ES-I3 (cell line): ENCODE results near the gene CYP8B1.

Source experiments
- H3K36me3 ChIP-seq: 2 replicates; pipeline ENCODE4 v1.6.1; 2013; ENCODE audit warnings: mild to moderate bottlenecking, low read length, control low read depth, moderate library complexity; ENCODE audit not compliant: insufficient read depth
- H3K4me1 ChIP-seq: 2 replicates; pipeline ENCODE4 v1.6.1; 2013; ENCODE audit warnings: mild to moderate bottlenecking, control low read depth, low read length; ENCODE audit not compliant: insufficient read depth
- H3K9ac ChIP-seq: 2 replicates; pipeline ENCODE4 v1.6.1; 2013; ENCODE audit warnings: low read depth, mild to moderate bottlenecking, low read length, moderate library complexity
- H3K9me3 ChIP-seq: 2 replicates; pipeline ENCODE4 v1.6.1; 2013; ENCODE audit warnings: mild to moderate bottlenecking, low read length, moderate library complexity; ENCODE audit not compliant: control insufficient read depth, insufficient read depth

CYP8B1 gene

GRCh38 chr3:42830437-42831320 lies 45.0 kb downstream of the CYP8B1 start:
- Histone ChIP-seq H3K36me3 (no peaks in the 10 kb centered on the region), H3K9ac (peak overlapping the region; percentile 17), H3K4me1 (peaks cover 16% of the 10 kb centered on the region; the same call in 1 of the 2 replicates), H3K9me3 (no peaks in the 10 kb centered on the region)

GRCh38 chr3:42829628-42830436 lies 45.8 kb downstream of the CYP8B1 start:
- Histone ChIP-seq H3K9ac (no peak overlapping the region), H3K36me3 (no peaks in the 10 kb centered on the region), H3K4me1 (peaks cover 16% of the 10 kb centered on the region; the same call in 1 of the 2 replicates), H3K9me3 (0 out of 2 replicates have a peak, but pooled peaks cover under 1% of the 10 kb centered on the region)

GRCh38 chr3:42829083-42829627 lies 46.5 kb downstream of the CYP8B1 start:
- peaks cover 3% of the 10 kb centered on the region; the same call in 1 of the 2 replicates for H3K9me3 ChIP-seq
- no peak overlapping the region for H3K9ac ChIP-seq
- peaks cover 16% of the 10 kb centered on the region; the same call in 1 of the 2 replicates for H3K4me1 ChIP-seq
- H3K36me3 ChIP-seq: no peaks in the 10 kb centered on the region

GRCh38 chr3:42827654-42828053 lies 48.0 kb downstream of the CYP8B1 start:
- H3K4me1 ChIP-seq: peaks cover 20% of the 10 kb centered on the region; the same call in 1 of the 2 replicates
- H3K9ac ChIP-seq: no peak overlapping the region
- peaks cover 3% of the 10 kb centered on the region; the same call in 1 of the 2 replicates for H3K9me3 ChIP-seq
- H3K36me3 ChIP-seq: no peaks in the 10 kb centered on the region

GRCh38 chr3:42827023-42827422 lies 48.7 kb downstream of the CYP8B1 start:
- Histone ChIP-seq H3K9me3 (peaks cover 3% of the 10 kb centered on the region; the same call in 1 of the 2 replicates), H3K4me1 (peaks cover 20% of the 10 kb centered on the region; the same call in 1 of the 2 replicates), H3K9ac (no peak overlapping the region), H3K36me3 (no peaks in the 10 kb centered on the region)

- Histone ChIP-seq H3K9me3 (peaks cover 3% of the 10 kb centered on the region; the same call in 1 of the 2 replicates), H3K4me1 (peaks cover 20% of the 10 kb centered on the region; the same call in 1 of the 2 replicates), H3K36me3 (no peaks in the 10 kb centered on the region), H3K9ac (no peak overlapping the region)
These were observed 49.5 kb downstream of the CYP8B1 start for GRCh38 chr3:42826141-42826540.

- Histone ChIP-seq H3K36me3 (no peaks in the 10 kb centered on the region), H3K9ac (no peak overlapping the region), H3K9me3 (peaks cover 3% of the 10 kb centered on the region; the same call in 1 of the 2 replicates), H3K4me1 (peaks cover 8% of the 10 kb centered on the region; the same call in 1 of the 2 replicates)
These were observed 52.3 kb downstream of the CYP8B1 start for GRCh38 chr3:42823351-42823750.

- Histone ChIP-seq H3K36me3 (no peaks in the 10 kb centered on the region), H3K9me3 (peaks cover 3% of the 10 kb centered on the region; the same call in 1 of the 2 replicates), H3K9ac (no peak overlapping the region), H3K4me1 (peaks cover 8% of the 10 kb centered on the region; the same call in 1 of the 2 replicates)
These were observed 52.9 kb downstream of the CYP8B1 start for GRCh38 chr3:42822828-42823227.
